PC-9 (cell line): ENCODE results near the gene ZNF154.

Source experiments
- EZH2 ChIP-seq: fragments of 200-600 bp; sonication (generic); IDR thresholded peaks from 2 replicates; pipeline ENCODE4 v1.8.0; 2017; ENCODE audit warnings: antibody characterized with exemption, low read depth
- TF ChIP-seq, protein P1 (sequence below): fragments of 200-600 bp; sonication (generic); conservative IDR thresholded peaks from 2 replicates; pipeline ENCODE4 v1.6.1; 2017; ENCODE audit warnings: mixed run types, antibody characterized with exemption, mild to moderate bottlenecking, moderate library complexity

DNA sequence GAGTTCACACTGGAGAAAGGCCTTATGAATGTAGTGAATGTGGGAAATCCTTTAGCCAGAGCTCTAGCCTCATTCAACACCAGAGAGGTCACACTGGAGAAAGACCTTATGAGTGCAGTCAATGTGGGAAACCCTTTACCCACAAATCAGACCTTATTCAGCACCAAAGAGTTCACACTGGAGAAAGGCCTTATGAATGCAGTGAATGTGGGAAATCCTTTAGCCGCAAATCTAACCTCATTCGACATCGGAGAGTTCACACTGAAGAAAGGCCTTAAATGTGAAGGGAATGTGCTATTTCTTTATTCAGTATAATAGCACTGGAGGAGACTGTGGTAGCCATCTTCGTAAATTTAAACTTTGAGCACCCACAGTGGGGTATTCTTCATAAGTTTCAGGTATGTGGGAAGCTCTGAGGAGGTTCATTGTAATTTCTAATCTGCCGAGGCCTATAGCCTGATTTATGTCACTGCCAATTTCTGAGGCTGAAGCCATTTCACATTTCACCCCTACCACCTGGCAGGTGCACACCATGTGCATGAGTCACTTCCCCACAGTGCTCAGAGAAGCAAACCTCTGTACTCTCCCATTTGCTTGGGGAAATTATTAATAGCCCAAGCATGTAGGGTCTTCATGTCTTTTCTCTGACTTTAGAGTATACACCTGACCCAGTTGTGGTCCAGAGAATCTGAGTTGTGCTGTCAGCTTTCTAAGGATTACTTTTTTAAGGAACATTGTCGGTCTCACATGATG, 20.8 kb downstream of the ZNF154 start:
- TF ChIP-seq, protein P1, sequence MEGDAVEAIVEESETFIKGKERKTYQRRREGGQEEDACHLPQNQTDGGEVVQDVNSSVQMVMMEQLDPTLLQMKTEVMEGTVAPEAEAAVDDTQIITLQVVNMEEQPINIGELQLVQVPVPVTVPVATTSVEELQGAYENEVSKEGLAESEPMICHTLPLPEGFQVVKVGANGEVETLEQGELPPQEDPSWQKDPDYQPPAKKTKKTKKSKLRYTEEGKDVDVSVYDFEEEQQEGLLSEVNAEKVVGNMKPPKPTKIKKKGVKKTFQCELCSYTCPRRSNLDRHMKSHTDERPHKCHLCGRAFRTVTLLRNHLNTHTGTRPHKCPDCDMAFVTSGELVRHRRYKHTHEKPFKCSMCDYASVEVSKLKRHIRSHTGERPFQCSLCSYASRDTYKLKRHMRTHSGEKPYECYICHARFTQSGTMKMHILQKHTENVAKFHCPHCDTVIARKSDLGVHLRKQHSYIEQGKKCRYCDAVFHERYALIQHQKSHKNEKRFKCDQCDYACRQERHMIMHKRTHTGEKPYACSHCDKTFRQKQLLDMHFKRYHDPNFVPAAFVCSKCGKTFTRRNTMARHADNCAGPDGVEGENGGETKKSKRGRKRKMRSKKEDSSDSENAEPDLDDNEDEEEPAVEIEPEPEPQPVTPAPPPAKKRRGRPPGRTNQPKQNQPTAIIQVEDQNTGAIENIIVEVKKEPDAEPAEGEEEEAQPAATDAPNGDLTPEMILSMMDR, result no peak
- no peak for TF ChIP-seq EZH2
